NCI-H345 (cell line): ENCODE results near the gene DHPS.
"Not testable (repeated sequence)": the region's sequence is repeated elsewhere in the genome, so short reads cannot be mapped to it uniquely, and the experiment has no call there.

ENCODE experiments used
- DNase-seq: peaks from one replicate; lab custom pipeline; 2025; lab: John Stamatoyannopoulos, UW

DHPS gene

DNA sequence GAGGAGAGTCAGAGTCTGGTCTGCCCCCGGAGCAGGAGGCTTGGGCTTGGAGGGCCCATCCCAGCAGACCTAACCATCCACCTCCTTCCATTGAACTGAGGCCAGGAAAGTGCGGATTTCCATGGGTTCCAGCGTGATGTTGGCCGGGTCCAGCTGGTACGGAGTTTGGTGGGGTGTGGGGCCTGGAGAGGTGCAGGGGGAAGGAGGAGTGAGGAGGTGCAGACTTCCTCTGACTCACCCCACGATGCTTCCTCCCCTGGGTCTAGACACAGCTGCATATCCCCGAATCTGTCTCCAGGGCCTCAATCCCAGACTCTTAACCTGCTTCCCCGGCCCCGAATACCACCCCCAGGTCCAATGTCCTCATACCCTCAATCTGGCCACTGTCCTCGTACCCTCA, 35.1 kb downstream of the DHPS start:
- no peak for DNase-seq

DNA sequence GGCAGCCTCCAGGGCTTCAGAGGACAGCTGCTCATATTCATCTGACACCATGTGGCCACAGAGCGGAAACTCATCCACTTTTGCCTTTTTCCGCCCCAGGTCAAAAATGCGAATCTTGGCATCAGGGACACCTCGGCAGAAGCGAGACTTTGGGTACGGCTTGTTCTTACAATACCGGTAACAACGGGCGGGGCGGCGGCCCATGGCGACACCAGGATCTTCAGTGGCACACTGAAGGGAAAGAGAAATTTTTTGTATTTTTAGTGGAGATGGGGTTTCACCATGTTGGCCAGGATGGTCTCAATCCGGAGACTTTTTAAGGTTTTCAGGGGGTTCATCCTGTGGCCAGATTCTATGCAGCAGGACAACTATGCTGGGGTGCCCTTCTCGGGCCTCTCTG, 38.0 kb downstream of the DHPS start:
- not testable (repeated sequence) for DNase-seq

GRCh38 chr19:12642506-12642905, 39.2 kb downstream of the DHPS start:
- DNase-seq = no peak

DNA sequence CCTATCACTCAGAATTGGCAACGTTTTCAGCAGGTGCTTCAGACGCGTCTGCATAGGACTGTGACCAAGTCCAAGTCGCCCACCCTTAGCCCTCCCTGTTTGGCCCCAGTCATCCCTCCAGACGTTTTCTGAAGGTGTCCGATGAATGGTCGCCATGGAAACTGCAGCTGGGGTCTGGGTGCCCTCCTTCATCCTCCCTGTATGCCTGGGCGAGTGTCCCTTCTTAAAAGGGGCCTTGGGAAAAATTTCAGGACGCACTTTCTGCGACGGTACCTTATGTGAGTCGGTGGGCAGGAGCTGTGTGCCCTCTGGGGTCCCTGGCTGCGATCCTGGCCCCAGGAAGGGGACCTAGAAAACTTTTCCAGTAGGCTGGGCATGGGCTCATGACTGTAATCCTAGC, 40.2 kb downstream of the DHPS start:
- no peak for DNase-seq

- peak; percentile 0 for DNase-seq
Measured at GRCh38 chr19:12639901-12640613, 41.6 kb downstream of the DHPS start.

GRCh38 chr19:12638611-12639182, 43.0 kb downstream of the DHPS start:
- no peak for DNase-seq

DNA sequence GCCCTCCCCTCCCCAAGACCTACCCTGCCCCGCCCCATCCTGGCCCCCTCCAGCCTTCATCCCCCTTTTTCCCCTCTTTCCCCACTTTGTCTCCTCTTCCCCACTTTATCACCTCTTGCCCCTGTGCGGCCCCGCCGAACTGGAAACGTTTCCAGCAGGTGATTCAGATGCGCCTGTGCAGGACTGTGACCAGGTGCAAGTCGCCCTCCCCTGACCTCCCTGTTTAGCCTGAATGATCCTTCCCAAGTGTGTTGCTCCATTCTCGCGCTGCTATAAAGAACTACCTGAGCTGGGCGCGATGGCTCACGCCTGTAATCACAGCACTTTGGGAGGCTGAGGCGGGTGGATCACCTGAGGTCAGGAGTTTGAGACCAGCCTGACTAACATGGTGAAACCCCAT, 45.0 kb downstream of the DHPS start:
- DNase-seq = no peak

- DNase-seq = no peak
Measured at GRCh38 chr19:12629215-12629614, 52.5 kb downstream of the DHPS start.

DNA sequence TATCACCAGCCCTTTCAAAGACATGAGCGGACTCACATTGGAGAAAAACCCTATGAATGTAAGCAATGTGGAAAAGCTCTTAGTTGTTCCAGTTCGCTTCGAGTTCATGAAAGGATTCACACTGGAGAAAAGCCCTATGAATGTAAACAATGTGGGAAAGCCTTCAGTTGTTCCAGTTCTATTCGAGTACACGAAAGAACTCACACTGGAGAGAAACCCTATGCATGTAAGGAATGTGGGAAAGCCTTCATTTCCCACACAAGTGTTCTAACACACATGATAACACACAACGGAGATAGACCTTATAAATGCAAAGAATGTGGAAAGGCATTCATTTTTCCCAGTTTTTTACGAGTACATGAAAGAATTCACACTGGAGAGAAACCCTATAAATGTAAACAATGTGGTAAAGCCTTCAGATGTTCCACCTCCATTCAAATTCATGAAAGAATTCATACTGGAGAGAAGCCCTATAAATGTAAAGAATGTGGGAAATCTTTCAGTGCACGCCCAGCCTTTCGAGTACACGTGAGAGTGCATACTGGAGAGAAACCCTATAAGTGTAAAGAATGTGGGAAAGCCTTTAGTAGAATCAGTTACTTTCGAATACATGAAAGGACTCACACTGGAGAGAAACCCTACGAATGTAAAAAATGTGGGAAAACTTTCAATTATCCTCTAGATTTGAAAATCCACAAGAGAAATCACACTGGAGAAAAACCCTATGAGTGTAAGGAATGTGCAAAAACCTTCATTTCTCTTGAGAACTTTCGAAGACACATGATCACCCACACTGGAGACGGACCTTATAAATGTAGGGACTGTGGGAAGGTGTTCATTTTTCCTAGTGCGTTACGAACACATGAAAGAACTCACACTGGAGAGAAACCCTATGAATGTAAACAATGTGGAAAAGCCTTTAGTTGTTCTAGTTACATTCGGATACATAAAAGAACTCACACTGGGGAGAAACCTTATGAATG, 53.3 kb downstream of the DHPS start:
- no peak for DNase-seq

DNA sequence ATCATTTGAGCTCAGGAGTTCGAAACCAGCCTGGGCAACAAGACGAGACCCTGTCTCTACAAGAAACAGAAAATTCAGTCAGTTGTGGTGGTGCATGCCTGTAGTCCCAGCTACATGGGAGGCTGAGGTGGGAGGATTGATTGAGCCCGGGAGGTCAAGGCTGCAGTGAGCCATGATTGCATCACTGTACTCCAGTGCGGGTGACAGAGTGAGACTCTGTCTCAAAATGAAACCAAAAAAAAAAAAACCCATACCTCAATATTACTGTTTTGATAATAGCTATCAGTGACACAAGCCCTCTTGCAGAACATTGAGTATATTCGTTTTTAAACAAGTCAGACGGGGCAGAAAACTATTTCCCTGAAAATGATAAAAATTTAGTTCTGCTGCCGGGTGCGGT, 54.7 kb downstream of the DHPS start:
- no peak for DNase-seq
